Kidney (tissue), 14 donors: ENCODE data around the gene SCARB2. TPM values are rescaled to one million over a fixed set of nuclear protein-coding genes. Genes with fewer than 3 reads are reported as not detected.
"Not testable (repeated sequence)": the region's sequence is repeated elsewhere in the genome, so short reads cannot be mapped to it uniquely, and the experiment has no call there.

ENCODE experiments used
- DNase-seq, 5 donors: peaks; one replicate each; pipeline ENCODE4 v3.0.0-alpha.2; 2013 to 2020
- FAIRE-seq: peaks from 2 replicates; lab custom pipeline; 2012; peaks lifted over from hg19 to GRCh38; lab: Jason Lieb, UNC
- H3K27ac ChIP-seq, 2 donors: one replicate each; pipeline ENCODE4 v1.7.0; 2013; ENCODE audit warnings: low read depth in 2 of 2, low read length in 2 of 2, inconsistent platforms in 1 of 2
- H3K27me3 ChIP-seq: one replicate; pipeline ENCODE4 v1.7.1; 2013; ENCODE audit warnings: low read length, inconsistent platforms; ENCODE audit not compliant: control insufficient read depth, insufficient read depth
- H3K36me3 ChIP-seq, 3 donors: one replicate each; pipeline versions ENCODE4 v1.7.0 to v1.7.1; 2013; ENCODE audit warnings: low read length in 3 of 3, control low read depth in 1 of 3, inconsistent platforms in 1 of 3; ENCODE audit not compliant: insufficient read depth in 3 of 3, control insufficient read depth in 2 of 3
- H3K4me1 ChIP-seq, 3 donors: one replicate each; pipeline versions ENCODE4 v1.7.0 to v1.7.1; 2013; ENCODE audit warnings: low read length in 3 of 3, inconsistent platforms in 1 of 3, low read depth in 1 of 3; ENCODE audit not compliant: control insufficient read depth in 2 of 3, insufficient read depth in 2 of 3
- H3K4me3 ChIP-seq, 3 donors: one replicate each; pipeline versions ENCODE4 v1.7.0 to v1.8.1; 2013; ENCODE audit warnings: low read length in 3 of 3, control low read depth in 1 of 3, inconsistent platforms in 1 of 3
- H3K9ac ChIP-seq, 3 donors: one replicate each; pipeline versions ENCODE4 v1.7.0 to v1.7.1; 2013; ENCODE audit warnings: low read length in 3 of 3, control low read depth in 1 of 3, inconsistent platforms in 1 of 3
- H3K9me3 ChIP-seq, 3 donors: one replicate each; pipeline versions ENCODE4 v1.7.0 to v1.7.1; 2013; ENCODE audit warnings: low read length in 3 of 3, control low read depth in 1 of 3, inconsistent platforms in 1 of 3; ENCODE audit not compliant: control insufficient read depth in 2 of 3, insufficient read depth in 1 of 3
- intact Hi-C: fragments of 100-400 bp; cut with DNase I; formaldehyde crosslinking; loops from one replicate; pipeline ENCODE4 v1.11.1; 2022
- polyA plus RNA-seq: library from polyadenylated mRNA; stranded (reverse); fragments of 350-450 nt; fragmentation: Illumina TruSeq; extraction: RNeasy Lipid Tissue Mini Kit (QIAGEN cat#74804); gene quantifications from one replicate; pipeline ENCODE4 v1.2.3, GENCODE V29; 2014; ENCODE audit warnings: low read depth, low replicate concordance; ENCODE audit not compliant: insufficient read depth
- total RNA-seq: library from RNA; stranded (reverse); fragmentation: NEBNext Ultra II Directional; extraction: Animal tissue kit (Norgen Biotek cat#: 25700); gene quantifications from one replicate; pipeline ENCODE4 v1.2.1, GENCODE V29; 2021
- TF ChIP-seq, protein P1 (sequence below): IDR thresholded peaks from 3 replicates; pipeline ENCODE4 v1.5.1; 2012; ENCODE audit warnings: mild to moderate bottlenecking, moderate library complexity, borderline replicate concordance; ENCODE audit not compliant: insufficient read depth; ENCODE audit errors: extremely low read depth
- donor health status: control.
- donor health status: control.
- donor health status: control.
- donor health status: control.
- donor health status: control.
- donor health status: DM: yes; HTN: yes; CAD: no.
- donor health status: Normal renal cell carcinoma (clear cell type).

SCARB2 gene
- total and polyA plus RNA-seq, 2 donors from 2014 or later, result 75.5 to 151 TPM

DNA sequence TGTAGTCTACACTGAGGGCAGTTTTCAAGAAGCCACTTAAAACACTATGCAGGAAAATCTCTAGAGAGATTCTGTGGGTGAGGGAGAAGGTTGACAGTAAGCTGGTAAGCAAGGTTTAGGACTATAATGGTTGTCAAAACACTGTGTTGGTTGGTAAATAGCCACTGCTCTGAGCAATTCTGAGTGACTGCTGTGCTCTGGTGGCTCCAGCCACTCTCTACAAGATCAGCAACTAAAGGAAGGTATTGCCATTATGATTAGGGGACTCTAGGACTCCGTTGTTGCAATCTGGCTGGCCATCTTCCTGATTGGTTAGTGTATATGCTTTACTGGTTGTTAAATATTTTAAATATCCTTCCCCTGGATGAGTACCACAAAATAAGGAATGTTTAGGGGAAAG, 32.4 kb upstream of the SCARB2 start:
- intact Hi-C loops, result no loop called here
- H3K4me1 ChIP-seq, result peaks cover 0 to 2% (median 0%) of the 10 kb centered on the region in 3 donors

GRCh38 chr4:76243877-76244276, 30.3 kb upstream of the SCARB2 start:
- H3K4me1 ChIP-seq, H3K27me3 ChIP-seq, H3K9ac ChIP-seq, H3K27ac ChIP-seq, DNase-seq, H3K4me3 ChIP-seq, FAIRE-seq, intact Hi-C loops, H3K36me3 ChIP-seq: not testable (repeated sequence)
- peaks cover 0 to 11% (median 2%) of the 10 kb centered on the region in 3 donors for H3K9me3 ChIP-seq

More for the DNA sequence above, 32.4 kb upstream of the SCARB2 start:
- H3K9me3 ChIP-seq, result no peaks in the 10 kb centered on the region
- H3K27me3 ChIP-seq, result no peaks in the 10 kb centered on the region
- TF ChIP-seq, protein P1, sequence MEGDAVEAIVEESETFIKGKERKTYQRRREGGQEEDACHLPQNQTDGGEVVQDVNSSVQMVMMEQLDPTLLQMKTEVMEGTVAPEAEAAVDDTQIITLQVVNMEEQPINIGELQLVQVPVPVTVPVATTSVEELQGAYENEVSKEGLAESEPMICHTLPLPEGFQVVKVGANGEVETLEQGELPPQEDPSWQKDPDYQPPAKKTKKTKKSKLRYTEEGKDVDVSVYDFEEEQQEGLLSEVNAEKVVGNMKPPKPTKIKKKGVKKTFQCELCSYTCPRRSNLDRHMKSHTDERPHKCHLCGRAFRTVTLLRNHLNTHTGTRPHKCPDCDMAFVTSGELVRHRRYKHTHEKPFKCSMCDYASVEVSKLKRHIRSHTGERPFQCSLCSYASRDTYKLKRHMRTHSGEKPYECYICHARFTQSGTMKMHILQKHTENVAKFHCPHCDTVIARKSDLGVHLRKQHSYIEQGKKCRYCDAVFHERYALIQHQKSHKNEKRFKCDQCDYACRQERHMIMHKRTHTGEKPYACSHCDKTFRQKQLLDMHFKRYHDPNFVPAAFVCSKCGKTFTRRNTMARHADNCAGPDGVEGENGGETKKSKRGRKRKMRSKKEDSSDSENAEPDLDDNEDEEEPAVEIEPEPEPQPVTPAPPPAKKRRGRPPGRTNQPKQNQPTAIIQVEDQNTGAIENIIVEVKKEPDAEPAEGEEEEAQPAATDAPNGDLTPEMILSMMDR, result no peak
- no peak overlapping the region for H3K4me3 ChIP-seq
- no peak overlapping the region for H3K9ac ChIP-seq
- no peaks in the 10 kb centered on the region for H3K36me3 ChIP-seq
- FAIRE-seq (no peak), DNase-seq (no peak)
- H3K27ac ChIP-seq, result no peak overlapping the region

- TF ChIP-seq, protein P1, result no peak
- Histone ChIP-seq H3K9me3 (peaks cover 0 to 11% (median 2%) of the 10 kb centered on the region in 3 donors), H3K9ac (no peak overlapping the region), H3K4me1 (no peaks in the 10 kb centered on the region), H3K27me3 (no peaks in the 10 kb centered on the region), H3K27ac (no peak overlapping the region), H3K36me3 (no peaks in the 10 kb centered on the region), H3K4me3 (no peak overlapping the region)
- no peak for FAIRE-seq
- intact Hi-C loops, result no loop called here
- no peak for DNase-seq
These were observed 26.6 kb upstream of the SCARB2 start for GRCh38 chr4:76240236-76240635.

GRCh38 chr4:76238701-76239100, 25.1 kb upstream of the SCARB2 start:
- TF ChIP-seq, protein P1, result no peak
- Histone ChIP-seq H3K9ac (no peak overlapping the region), H3K27ac (no peak overlapping the region), H3K4me3 (no peak overlapping the region), H3K27me3 (no peaks in the 10 kb centered on the region), H3K4me1 (no peaks in the 10 kb centered on the region), H3K9me3 (peaks cover 0 to 11% (median 2%) of the 10 kb centered on the region in 3 donors), H3K36me3 (no peaks in the 10 kb centered on the region)
- no peak for DNase-seq
- intact Hi-C loops, result no loop called here
- FAIRE-seq, result no peak
